ENCODE measurements around the gene ATR. TPM values are rescaled to one million over a fixed set of nuclear protein-coding genes. Genes with fewer than 3 reads are reported as not detected.

The ATR gene
- total and polyA plus RNA-seq, 3 donors from 2014 or later = 21.8 to 42.8 (median 34.9) TPM

- DNase-seq = no peak
- 92 to 96% methylated on average over 3 of the region's 3 CpGs for WGBS, 2 donors
- Histone ChIP-seq H3K4me1 (no peaks in the 10 kb centered on the region), H3K27ac (no peak overlapping the region), H3K4me3 (no peak overlapping the region), H3K9me3 (no peaks in the 10 kb centered on the region), H3K36me3 (ENCODE audit: low read depth, missing control alignments) (no peaks in the 10 kb centered on the region), H3K27me3 (no peaks in the 10 kb centered on the region)
- TF ChIP-seq POLR2A (IDR thresholded peaks at IDR 0.05) (no peak), CTCF (IDR thresholded peaks at IDR 0.05) (no peak)
- intact Hi-C loops (cut with DNase I; ENCODE audit: low total_unique reads) = no loop called here
Measured at GRCh38 chr3:142467768-142468167, 110.8 kb downstream of the ATR start.

- no peak for TF ChIP-seq CTCF (IDR thresholded peaks at IDR 0.05)
- no peak for TF ChIP-seq POLR2A (IDR thresholded peaks at IDR 0.05)
- intact Hi-C loops (cut with DNase I; ENCODE audit: low total_unique reads) = no loop called here
- H3K27ac ChIP-seq = no peak overlapping the region
- no peaks in the 10 kb centered on the region for H3K27me3 ChIP-seq
- H3K4me3 ChIP-seq = no peak overlapping the region
- no peaks in the 10 kb centered on the region for H3K36me3 ChIP-seq (ENCODE audit: low read depth, missing control alignments)
- 91 to 93% methylated on average over 3 of the region's 3 CpGs for WGBS, 2 donors
- H3K4me1 ChIP-seq = no peaks in the 10 kb centered on the region
- no peaks in the 10 kb centered on the region for H3K9me3 ChIP-seq
- DNase-seq = no peak
Measured at GRCh38 chr3:142460689-142461088, 117.8 kb downstream of the ATR start.

- no peaks in the 10 kb centered on the region for H3K9me3 ChIP-seq
- WGBS, 2 donors = 94% methylated on average over 2 of the region's 2 CpGs
- intact Hi-C loops (cut with DNase I; ENCODE audit: low total_unique reads) = no loop called here
- TF ChIP-seq POLR2A (IDR thresholded peaks at IDR 0.05) (no peak), CTCF (IDR thresholded peaks at IDR 0.05) (no peak)
- no peak overlapping the region for H3K27ac ChIP-seq
- H3K4me3 ChIP-seq = no peak overlapping the region
- H3K36me3 ChIP-seq (ENCODE audit: low read depth, missing control alignments) = no peaks in the 10 kb centered on the region
- no peaks in the 10 kb centered on the region for H3K4me1 ChIP-seq
- H3K27me3 ChIP-seq = no peaks in the 10 kb centered on the region
- no peak for DNase-seq
Measured at GRCh38 chr3:142459929-142460328, 118.6 kb downstream of the ATR start.

GRCh38 chr3:142459096-142459495, 119.4 kb downstream of the ATR start:
- no peak overlapping the region for H3K27ac ChIP-seq
- no peaks in the 10 kb centered on the region for H3K36me3 ChIP-seq (ENCODE audit: low read depth, missing control alignments)
- intact Hi-C loops (cut with DNase I; ENCODE audit: low total_unique reads) = no loop called here
- no peaks in the 10 kb centered on the region for H3K9me3 ChIP-seq
- H3K27me3 ChIP-seq = no peaks in the 10 kb centered on the region
- 74 to 85% methylated on average over 3 of the region's 3 CpGs for WGBS, 2 donors
- DNase-seq = no peak
- no peak overlapping the region for H3K4me3 ChIP-seq
- H3K4me1 ChIP-seq = no peaks in the 10 kb centered on the region
- no peak for TF ChIP-seq POLR2A (IDR thresholded peaks at IDR 0.05)
- TF ChIP-seq CTCF (IDR thresholded peaks at IDR 0.05) = no peak

GRCh38 chr3:142450881-142451280, 127.7 kb downstream of the ATR start:
- Histone ChIP-seq H3K36me3 (ENCODE audit: low read depth, missing control alignments) (no peaks in the 10 kb centered on the region), H3K9me3 (no peaks in the 10 kb centered on the region), H3K27me3 (no peaks in the 10 kb centered on the region), H3K27ac (no peak overlapping the region), H3K4me1 (peaks cover 4% of the 10 kb centered on the region), H3K4me3 (no peak overlapping the region)
- intact Hi-C loops (cut with DNase I; ENCODE audit: low total_unique reads) = no loop called here
- no peak for DNase-seq
- TF ChIP-seq CTCF (IDR thresholded peaks at IDR 0.05) (no peak), POLR2A (IDR thresholded peaks at IDR 0.05) (no peak)
- WGBS, 2 donors = 87 to 95% methylated on average over 5 of the region's 5 CpGs

Data from testis (tissue), 3 donors.